ENCODE results near the gene DXO. TPM values are rescaled to one million over a fixed set of nuclear protein-coding genes. Genes with fewer than 3 reads are reported as not detected.

Gene DXO
- total and polyA plus RNA-seq, 2 of the 13 experiments (the other 11 are each of a cell fraction or from before 2014, with no cell fraction given), result 18.6 to 26.2 TPM

GRCh38 chr6:31971993-31972708 lies at the start of gene DXO (continued):
- TF ChIP-seq FOXK2 (IDR thresholded peaks at IDR 0.05) (peak; percentile 47; the same call in 1 of the 2 replicates), ETS1 (CRISPR knock-in tag; IDR thresholded peaks at IDR 0.05) (peak; percentile 94; the same call in 1 of the 2 replicates), ATF6 (CRISPR knock-in tag; conservative IDR thresholded peaks at IDR 0.05) (no peak), ZBTB39 (CRISPR knock-in tag; IDR thresholded peaks at IDR 0.05) (no peak), ZNF451 (CRISPR knock-in tag; IDR thresholded peaks at IDR 0.05) (peak; percentile 83), ZFP82 (CRISPR knock-in tag; IDR thresholded peaks at IDR 0.05; ENCODE audit: borderline replicate concordance) (no peak), HMGXB3 (CRISPR knock-in tag; IDR thresholded peaks at IDR 0.05; ENCODE audit: borderline replicate concordance) (peak; percentile 96), NR2F6 (IDR thresholded peaks at IDR 0.05) (peak; percentile 50; the same call in 1 of the 2 replicates), NR2F6 (CRISPR knock-in tag; IDR thresholded peaks at IDR 0.05) (peak; percentile 17), DMTF1 (CRISPR knock-in tag; IDR thresholded peaks at IDR 0.05) (no peak), STAT6 (CRISPR knock-in tag; IDR thresholded peaks at IDR 0.05; ENCODE audit: borderline replicate concordance) (peak; percentile 61; the same call in 1 of the 2 replicates), HOXA7 (CRISPR knock-in tag; IDR thresholded peaks at IDR 0.05) (no peak), ZNF703 (CRISPR knock-in tag; IDR thresholded peaks at IDR 0.05; ENCODE audit: borderline replicate concordance) (peak; percentile 59; the same call in 1 of the 2 replicates)

Measured in HepG2 (cell line).